HepG2 (cell line): ENCODE results near the gene HK2. TPM values are rescaled to one million over a fixed set of nuclear protein-coding genes. Genes with fewer than 3 reads are reported as not detected.
A peak's percentile ranks its signal among the peaks of the same experiment; 100 is the strongest.
"Not testable (repeated sequence)": the region's sequence is repeated elsewhere in the genome, so short reads cannot be mapped to it uniquely, and the experiment has no call there.

Source experiments
- ATAC-seq: fragments of 200-7000 bp; cut with Tn5 transposase; 3 replicates; pipeline ENCODE4 v1.9.1; 2020; ENCODE audit warnings: mild to moderate bottlenecking, moderate library complexity
- BruUV-seq: library from RNA; stranded (reverse); fragments of 400-500 nt; replicated peaks from 2 replicates; lab custom pipeline; 2021; lab: Mats Ljungman, UMichigan
- CTCF ChIA-PET: fragments of 300-600 bp; formaldehyde crosslinking; extraction: SDS; loops from one replicate; lab custom pipeline; 2021; ENCODE audit warnings: low total read pairs, inconsistent platforms, low intra/inter-chr PET ratio; lab: Yijun Ruan, JAX
- POLR2A ChIA-PET: fragments of 350-600 bp; sonication (Branson Sonifier 250); formaldehyde crosslinking; loops from one replicate; lab custom pipeline; 2020; ENCODE audit warnings: antibody characterized with exemption, inconsistent platforms; lab: Yijun Ruan, JAX
- DNase-seq: peaks from one replicate; pipeline ENCODE4 v3.0.0-alpha.2; 2015; ENCODE audit warnings: low spot score
- FAIRE-seq: peaks from 3 replicates; lab custom pipeline; 2011; peaks lifted over from hg19 to GRCh38; lab: Jason Lieb, UNC
- H2AFZ ChIP-seq: one replicate; pipeline ENCODE4 v1.6.1; 2011; ENCODE audit warnings: low read length, inconsistent platforms
- H3K27ac ChIP-seq: fragments of 300-600 bp; 3 replicates; pipeline ENCODE4 v1.8.0; 2011; ENCODE audit warnings: mixed run types, mild to moderate bottlenecking, mixed read lengths, low read length, inconsistent platforms; ENCODE audit not compliant: insufficient read depth; ENCODE audit errors: extremely low read length
- H3K27me3 ChIP-seq, 2 experiments: fragments of 200-600 bp in 1 of 2; 2 replicates in 1 of 2; 3 replicates in 1 of 2; pipeline versions ENCODE4 v1.6.0 to v1.8.0; 2011; ENCODE audit warnings: low read length in 2 of 2, mild to moderate bottlenecking in 2 of 2, moderate library complexity in 2 of 2, inconsistent platforms in 1 of 2; ENCODE audit not compliant: insufficient read depth in 2 of 2, control insufficient read depth in 1 of 2
- H3K36me3 ChIP-seq, 2 experiments: fragments of 200-600 bp in 1 of 2; replicated peaks in 1 of 2; 2 replicates in 1 of 2; 3 replicates in 1 of 2; pipeline versions ENCODE4 v1.5.1 to v1.8.0; 2011; ENCODE audit warnings: low read length in 2 of 2, inconsistent platforms in 1 of 2; ENCODE audit not compliant: insufficient read depth in 2 of 2, control insufficient read depth in 1 of 2
- H3K4me1 ChIP-seq: 2 replicates; pipeline ENCODE4 v1.5.1; 2012; ENCODE audit warnings: low read length, inconsistent platforms; ENCODE audit not compliant: insufficient read depth
- H3K4me2 ChIP-seq: 2 replicates; pipeline ENCODE4 v1.6.0; 2011; ENCODE audit warnings: low read depth, low read length, inconsistent platforms
- H3K4me3 ChIP-seq, 3 experiments: fragments of 200-600 bp in 1 of 3; sonication (generic), shearing (Covaris generic) in 1 of 3; replicated peaks in 1 of 3; 2 replicates each; pipeline ENCODE4 v1.5.1; 2011 to 2016; ENCODE audit warnings: low read length in 3 of 3, inconsistent platforms in 2 of 3, low read depth in 2 of 3, mild to moderate bottlenecking in 2 of 3, control low read depth in 1 of 3, mixed read lengths in 1 of 3; ENCODE audit not compliant: insufficient read depth in 1 of 3
- H3K79me2 ChIP-seq: one replicate; pipeline ENCODE4 v1.6.1; 2011; ENCODE audit warnings: low read length, inconsistent platforms; ENCODE audit not compliant: insufficient read depth
- H3K9ac ChIP-seq: 2 replicates; pipeline ENCODE4 v1.6.0; 2011; ENCODE audit warnings: mild to moderate bottlenecking, low read depth, low read length, inconsistent platforms; ENCODE audit not compliant: insufficient read depth
- H3K9me3 ChIP-seq: 2 replicates; pipeline ENCODE4 v1.5.1; 2012; ENCODE audit warnings: mild to moderate bottlenecking, low read length
- H4K20me1 ChIP-seq: 2 replicates; pipeline ENCODE4 v1.6.0; 2011; ENCODE audit warnings: inconsistent platforms, mild to moderate bottlenecking, low read length, moderate library complexity; ENCODE audit not compliant: insufficient read depth
- EED ChIP-seq: sonication (generic); formaldehyde crosslinking; IDR thresholded peaks from 2 replicates; pipeline ENCODE4 v1.5.0; 2020; ENCODE audit warnings: mild to moderate bottlenecking, missing genetic modification reagents
- LCORL ChIP-seq, 2 experiments: fragments of 450-650 bp in 1 of 2; sonication (generic) in 1 of 2; formaldehyde crosslinking in 1 of 2; IDR thresholded peaks; 2 replicates each; pipeline versions ENCODE4 v1.5.0 to v1.6.1; 2017 to 2020; ENCODE audit warnings: antibody characterized with exemption in 1 of 2, missing genetic modification reagents in 1 of 2
- PHF8 ChIP-seq: sonication (generic); formaldehyde crosslinking; IDR thresholded peaks from 2 replicates; pipeline ENCODE4 v1.5.0; 2020; ENCODE audit warnings: missing genetic modification reagents
- ZNF33B ChIP-seq: sonication (generic); formaldehyde crosslinking; IDR thresholded peaks from 2 replicates; pipeline ENCODE4 v1.5.1; 2020; ENCODE audit warnings: mild to moderate bottlenecking, missing genetic modification reagents
- WGBS: methylation state at CpG from one replicate; pipeline ENCODE4 v1.1.6; 2017; ENCODE audit warnings: low lambda C conversion rate; 5-methylcytosine and 5-hydroxymethylcytosine counted together
- in situ Hi-C: cut with HindIII; loops from 2 replicates; pipeline ENCODE4 v1.10.0; 2017; ENCODE audit warnings: low pct_unique_long_range_greater_than_20kb; ENCODE audit not compliant: extremely low pct_ligation_motif_present
- intact Hi-C: fragments of 100-400 bp; cut with micrococcal nuclease; formaldehyde crosslinking; loops from one replicate; pipeline ENCODE4 v1.10.0; 2022; ENCODE audit not compliant: unreplicated experiment
- polyA plus RNA-seq, 8 experiments: library from polyadenylated mRNA; depleted of rRNA in 3 of 8; stranded (reverse) in 7 of 8; unstranded in 1 of 8; fragments of >200 nt; fragmentation: Illumina TruSeq in 4 of 8; extraction: Trizol in 4 of 8; gene quantifications; 2 replicates each; pipeline versions ENCODE4 v1.2.1 to v1.2.3, GENCODE V29; 2011 to 2016; ENCODE audit warnings: low read depth in 4 of 8, missing spikeins in 1 of 8, mixed read lengths in 1 of 8; ENCODE audit not compliant: insufficient read depth in 1 of 8
- total RNA-seq, 5 experiments: library from RNA; depleted of rRNA; stranded (reverse); fragments of >200 nt; fragmentation: Illumina TruSeq; extraction: Trizol; gene quantifications; 2 replicates each; pipeline ENCODE4 v1.2.3, GENCODE V29; 2016; ENCODE audit warnings: low read depth in 1 of 5
- TF ChIP-seq, protein P1 (sequence below): fragments of 450-650 bp; IDR thresholded peaks from 2 replicates; pipeline ENCODE4 v1.6.1; 2016

The HK2 gene
- total and polyA plus RNA-seq, 2 of the 13 experiments (the other 11 are each of a cell fraction or from before 2014, with no cell fraction given): 13.2 to 101 TPM

DNA sequence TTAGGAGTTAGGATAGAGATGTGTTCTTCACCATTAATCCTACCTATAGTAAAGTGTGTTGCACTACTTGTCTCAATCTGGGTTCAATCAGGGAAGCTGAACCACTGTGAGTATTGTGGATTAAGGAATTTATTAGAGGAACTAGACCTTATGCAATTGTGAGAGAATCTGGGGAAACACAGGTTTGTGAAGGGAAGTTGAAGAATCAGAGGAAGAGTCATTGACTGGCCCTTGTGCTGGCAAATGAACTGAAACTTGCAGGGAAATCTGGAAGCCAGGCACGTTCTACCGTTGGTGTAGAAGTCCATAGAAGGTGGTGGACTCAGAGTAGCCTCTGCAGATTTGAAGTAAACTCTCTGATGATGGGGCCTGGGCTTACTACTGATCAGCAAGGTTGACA is 44.7 kb upstream of the HK2 start:
- TF ChIP-seq ZNF33B (CRISPR knock-in tag) (no peak), PHF8 (CRISPR knock-in tag) (no peak)
- WGBS: 2% methylated on average over 2 of the region's 2 CpGs
- Histone ChIP-seq H3K36me3 (no peaks in the 10 kb centered on the region), H3K79me2 (no peaks in the 10 kb centered on the region), H4K20me1 (no peaks in the 10 kb centered on the region), H3K27ac (no peak overlapping the region), H3K27me3 (peaks cover 2 to 15% of the 10 kb centered on the region in 2 experiments; a peak in 4 of 5 replicates), H3K9me3 (peaks cover 8% of the 10 kb centered on the region; the same call in 1 of the 2 replicates), H3K4me3 (no peak overlapping the region), H3K9ac (no peak overlapping the region), H2AFZ (no peak overlapping the region), H3K4me1 (peaks cover 15% of the 10 kb centered on the region; the same call in 1 of the 2 replicates), H3K4me2 (no peak overlapping the region)
- POLR2A ChIA-PET: no interaction called here
- BruUV-seq: no TSS peak
- intact Hi-C loops (no loop called here), in situ Hi-C loops (no loop called here)
- FAIRE-seq (no peak), DNase-seq (no peak), ATAC-seq (no peak)
- CTCF ChIA-PET: no interaction called here

DNA sequence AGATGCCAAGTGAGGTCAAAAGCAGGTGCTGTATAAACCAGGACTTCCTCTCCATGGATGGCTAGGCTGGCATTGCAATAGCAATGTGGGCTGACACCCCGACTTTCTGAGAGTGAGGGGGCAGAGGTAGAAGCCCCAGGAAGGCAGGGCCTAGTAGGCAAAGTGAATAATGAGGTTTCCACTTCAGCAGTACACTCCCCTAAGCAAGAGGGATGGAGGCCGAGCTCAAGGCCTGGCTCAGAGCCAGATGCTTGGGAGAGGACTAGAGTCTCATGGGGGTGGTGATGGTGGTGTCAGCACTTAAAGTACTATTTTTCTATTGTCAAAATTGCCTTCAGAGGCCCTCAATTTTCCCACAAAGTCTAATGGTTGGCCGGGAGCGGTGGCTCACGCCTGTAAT is 41.6 kb upstream of the HK2 start:
- Histone ChIP-seq H3K4me2 (peak overlapping the region; percentile 41; the same call in 1 of the 2 replicates), H2AFZ (peak overlapping the region; percentile 64), H3K27me3 (peaks cover 0 to 3% of the 10 kb centered on the region in 2 experiments; a peak in 2 of 5 replicates), H4K20me1 (no peaks in the 10 kb centered on the region), H3K79me2 (no peaks in the 10 kb centered on the region), H3K27ac (no peak overlapping the region), H3K4me1 (peaks cover 15% of the 10 kb centered on the region; the same call in 1 of the 2 replicates), H3K36me3 (no peaks in the 10 kb centered on the region), H3K9ac (no peak overlapping the region), H3K4me3 (no peak overlapping the region; a peak in 1 of 6 replicates), H3K9me3 (peaks cover 8% of the 10 kb centered on the region; the same call in 1 of the 2 replicates)
- POLR2A ChIA-PET: interaction anchor here (0.6 kb wide), 1 partner anchor 27 kb away, joined by 3 read pairs; no protein-coding TSS in a partner anchor
- in situ Hi-C loops: no loop called here
- 55% methylated on average over 5 of the region's 5 CpGs for WGBS
- TF ChIP-seq EED (CRISPR knock-in tag) (peak; percentile 59; the same call in 1 of the 2 replicates), LCORL (IDR thresholded peaks at IDR 0.05) (peak; percentile 55; the same call in 1 of the 2 replicates), LCORL (CRISPR knock-in tag; IDR thresholded peaks at IDR 0.05) (no peak)
- TF ChIP-seq, protein P1, sequence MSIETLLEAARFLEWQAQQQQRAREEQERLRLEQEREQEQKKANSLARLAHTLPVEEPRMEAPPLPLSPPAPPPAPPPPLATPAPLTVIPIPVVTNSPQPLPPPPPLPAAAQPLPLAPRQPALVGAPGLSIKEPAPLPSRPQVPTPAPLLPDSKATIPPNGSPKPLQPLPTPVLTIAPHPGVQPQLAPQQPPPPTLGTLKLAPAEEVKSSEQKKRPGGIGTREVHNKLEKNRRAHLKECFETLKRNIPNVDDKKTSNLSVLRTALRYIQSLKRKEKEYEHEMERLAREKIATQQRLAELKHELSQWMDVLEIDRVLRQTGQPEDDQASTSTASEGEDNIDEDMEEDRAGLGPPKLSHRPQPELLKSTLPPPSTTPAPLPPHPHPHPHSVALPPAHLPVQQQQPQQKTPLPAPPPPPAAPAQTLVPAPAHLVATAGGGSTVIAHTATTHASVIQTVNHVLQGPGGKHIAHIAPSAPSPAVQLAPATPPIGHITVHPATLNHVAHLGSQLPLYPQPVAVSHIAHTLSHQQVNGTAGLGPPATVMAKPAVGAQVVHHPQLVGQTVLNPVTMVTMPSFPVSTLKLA: no peak
- no TSS peak for BruUV-seq
- DNase-seq: no peak
- intact Hi-C loops: no loop called here
- no peak for FAIRE-seq
- CTCF ChIA-PET: no interaction called here
- peak; percentile 26; the same call in 1 of the 3 replicates for ATAC-seq

DNA sequence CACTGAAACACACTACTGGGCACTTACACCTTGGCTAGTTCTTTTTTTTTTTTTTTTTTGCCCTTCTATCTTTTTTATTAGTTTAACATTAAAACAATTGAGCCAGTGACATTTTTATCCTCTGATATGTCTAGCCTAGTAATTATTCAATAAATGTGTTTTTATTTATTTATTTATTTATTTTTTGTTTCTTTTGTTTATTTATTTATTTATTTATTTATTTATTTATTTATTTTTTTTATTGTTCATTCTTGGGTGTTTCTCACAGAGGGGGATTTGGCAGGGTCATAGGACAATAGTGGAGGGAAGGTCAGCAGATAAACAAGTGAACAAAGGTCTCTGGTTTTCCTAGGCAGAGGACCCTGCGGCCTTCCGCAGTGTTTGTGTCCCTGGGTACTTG is 39.0 kb upstream of the HK2 start:
- in situ Hi-C loops, BruUV-seq, intact Hi-C loops, H3K36me3 ChIP-seq, H4K20me1 ChIP-seq, H3K9ac ChIP-seq, H2AFZ ChIP-seq, H3K9me3 ChIP-seq, H3K79me2 ChIP-seq, ATAC-seq, H3K4me2 ChIP-seq, DNase-seq, H3K27ac ChIP-seq, H3K27me3 ChIP-seq, H3K4me3 ChIP-seq, FAIRE-seq, CTCF ChIA-PET, POLR2A ChIA-PET: not testable (repeated sequence)
- H3K4me1 ChIP-seq: peaks cover 15% of the 10 kb centered on the region; the same call in 1 of the 2 replicates
- WGBS: no CpG with 5 or more reads among the region's 2 CpGs
